GM21717 (cell line): ENCODE measurements around the gene CCR4.
"Not testable (repeated sequence)": the region's sequence is repeated elsewhere in the genome, so short reads cannot be mapped to it uniquely, and the experiment has no call there.

ENCODE experiments used
- ATAC-seq: cut with Tn5 transposase; IDR thresholded peaks from one replicate; pipeline ENCODE4 v1.9.1; 2021; ENCODE audit warnings: mild to moderate bottlenecking, moderate library complexity; ENCODE audit not compliant: unreplicated experiment

The CCR4 gene

DNA sequence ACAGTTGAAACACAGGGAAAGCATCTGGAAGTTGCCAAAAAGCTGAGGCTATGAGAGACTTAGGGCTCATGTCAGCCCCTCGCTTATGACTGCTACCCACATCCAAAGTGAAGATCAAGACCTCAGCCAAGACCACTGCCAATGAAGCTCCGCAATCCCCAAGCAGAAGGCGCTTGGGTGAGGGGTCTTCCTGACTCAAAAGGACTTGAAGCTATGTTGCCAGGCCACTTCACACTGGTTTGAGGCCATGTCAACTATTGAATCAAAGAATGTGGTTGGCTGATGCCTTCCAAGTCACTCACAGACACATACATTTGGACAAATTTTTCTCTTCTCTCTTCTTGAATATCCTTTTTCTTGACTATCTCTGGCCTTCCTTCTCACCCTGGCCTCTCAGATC is 928 bp upstream of the CCR4 start:
- ATAC-seq, result no peak

DNA sequence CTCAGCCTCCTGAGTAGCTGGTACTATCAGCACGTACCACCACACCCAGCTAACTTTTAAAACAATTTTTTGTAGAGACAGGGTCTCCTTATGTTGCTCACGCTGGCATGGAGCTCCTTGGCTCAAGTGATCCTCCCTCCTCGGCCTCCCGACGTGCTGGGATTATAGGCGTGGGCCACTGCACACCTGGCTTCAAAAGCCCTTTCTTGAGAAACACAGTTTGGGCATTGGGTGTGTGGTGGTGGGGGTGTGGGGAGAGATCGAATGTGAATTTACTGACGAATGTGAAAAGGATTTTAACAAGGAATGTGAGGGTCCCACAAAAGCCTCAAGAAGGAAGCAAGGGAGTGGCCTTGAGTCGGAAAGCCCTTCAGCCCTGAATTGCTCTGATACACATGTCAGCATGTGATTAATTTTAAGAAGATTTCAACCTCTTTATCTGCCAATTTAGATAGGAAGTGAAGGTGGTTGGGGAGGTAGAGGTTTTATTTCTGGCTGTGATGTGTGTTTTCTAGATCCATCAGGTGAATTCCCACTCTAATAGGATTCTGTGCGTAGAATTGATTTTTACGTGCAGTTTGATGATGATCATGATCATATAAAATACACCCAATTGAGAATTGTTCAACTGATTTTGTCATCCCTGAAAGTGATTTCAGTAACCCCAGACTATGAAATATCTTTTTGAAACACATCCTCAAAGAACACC is 1.1 kb downstream of the CCR4 start:
- ATAC-seq, result no peak

DNA sequence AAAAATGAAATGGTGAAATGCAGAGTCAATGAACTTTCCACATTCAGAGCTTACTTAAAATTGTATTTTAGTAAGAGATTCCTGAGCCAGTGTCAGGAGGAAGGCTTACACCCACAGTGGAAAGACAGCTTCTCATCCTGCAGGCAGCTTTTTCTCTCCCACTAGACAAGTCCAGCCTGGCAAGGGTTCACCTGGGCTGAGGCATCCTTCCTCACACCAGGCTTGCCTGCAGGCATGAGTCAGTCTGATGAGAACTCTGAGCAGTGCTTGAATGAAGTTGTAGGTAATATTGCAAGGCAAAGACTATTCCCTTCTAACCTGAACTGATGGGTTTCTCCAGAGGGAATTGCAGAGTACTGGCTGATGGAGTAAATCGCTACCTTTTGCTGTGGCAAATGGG is 3.1 kb downstream of the CCR4 start:
- ATAC-seq, result no peak

DNA sequence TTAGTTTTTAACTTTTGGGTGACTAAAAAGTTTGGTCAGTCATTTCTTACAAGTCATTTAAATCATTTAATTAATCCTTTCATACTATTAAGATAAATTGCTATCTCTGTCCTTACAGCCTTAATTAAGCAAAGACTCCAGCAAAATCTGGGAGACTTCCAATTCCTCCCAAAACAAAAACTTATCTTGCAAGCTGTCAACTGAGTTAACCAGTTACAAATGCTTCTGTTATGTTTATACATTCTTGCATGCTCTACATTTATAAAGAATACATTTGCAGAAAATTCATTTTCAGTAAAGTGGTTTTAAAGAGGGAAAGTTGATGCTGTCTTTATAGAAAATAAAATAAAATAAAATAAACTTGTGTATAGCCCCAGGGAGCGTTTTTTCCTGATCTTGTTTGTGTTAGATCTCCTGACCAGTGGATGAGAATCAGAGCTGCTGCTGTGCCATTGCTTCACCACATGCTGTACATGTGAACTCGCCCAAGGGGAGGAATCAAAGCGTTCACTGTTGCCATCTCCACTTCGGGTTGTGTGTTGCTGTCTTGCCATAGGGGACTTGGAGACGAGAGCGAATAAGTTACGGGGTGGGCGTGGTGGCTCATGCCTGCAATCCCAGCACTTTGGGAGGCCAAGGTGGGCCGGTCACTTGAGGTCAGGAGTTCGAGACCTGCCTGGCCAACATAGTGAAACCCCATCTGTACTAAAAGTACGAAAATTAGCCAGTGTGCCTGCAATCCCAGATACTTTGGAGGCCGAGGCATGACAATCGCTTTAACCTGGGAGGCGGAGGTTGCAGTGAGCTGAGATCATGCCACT is 5.5 kb downstream of the CCR4 start:
- ATAC-seq, result no peak

DNA sequence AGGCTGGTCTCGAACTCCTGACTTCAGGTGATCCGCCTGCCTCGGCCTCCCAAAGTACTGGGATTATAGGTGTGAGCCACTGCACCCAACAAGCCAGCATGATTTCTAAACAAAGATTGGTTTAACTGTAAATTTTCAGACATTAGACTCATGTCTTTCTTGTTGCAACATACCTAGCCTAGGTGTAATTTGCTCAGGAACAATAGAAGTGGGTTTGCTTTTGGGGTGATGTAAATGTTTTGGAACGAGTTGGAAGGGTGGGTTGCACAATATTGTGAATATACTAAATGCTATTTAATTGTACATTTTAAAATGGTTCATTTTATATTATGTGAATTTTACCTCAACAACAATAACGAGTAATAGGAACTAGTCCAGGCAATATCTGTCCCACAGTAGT is 7.1 kb downstream of the CCR4 start:
- ATAC-seq, result no peak

DNA sequence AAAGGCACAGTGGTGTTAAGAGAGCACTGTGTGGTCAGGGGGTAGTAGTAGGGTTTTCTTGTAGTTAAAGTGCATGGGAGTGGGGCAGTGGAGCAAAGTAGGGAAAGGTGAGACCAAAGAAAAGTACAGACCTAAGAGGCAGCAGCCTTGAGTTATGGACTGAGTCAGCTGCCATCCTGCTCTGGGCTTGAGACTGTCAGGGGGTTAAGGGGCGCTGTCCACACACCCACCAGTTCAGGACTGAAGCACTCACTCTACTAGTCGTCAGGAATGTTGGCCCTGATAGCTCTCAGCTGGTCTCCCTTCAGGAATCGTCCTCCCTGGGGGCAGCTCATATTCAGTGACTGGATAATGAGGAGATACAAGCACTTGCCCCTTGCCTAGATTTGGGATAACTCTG is 7.9 kb downstream of the CCR4 start:
- ATAC-seq, result no peak

DNA sequence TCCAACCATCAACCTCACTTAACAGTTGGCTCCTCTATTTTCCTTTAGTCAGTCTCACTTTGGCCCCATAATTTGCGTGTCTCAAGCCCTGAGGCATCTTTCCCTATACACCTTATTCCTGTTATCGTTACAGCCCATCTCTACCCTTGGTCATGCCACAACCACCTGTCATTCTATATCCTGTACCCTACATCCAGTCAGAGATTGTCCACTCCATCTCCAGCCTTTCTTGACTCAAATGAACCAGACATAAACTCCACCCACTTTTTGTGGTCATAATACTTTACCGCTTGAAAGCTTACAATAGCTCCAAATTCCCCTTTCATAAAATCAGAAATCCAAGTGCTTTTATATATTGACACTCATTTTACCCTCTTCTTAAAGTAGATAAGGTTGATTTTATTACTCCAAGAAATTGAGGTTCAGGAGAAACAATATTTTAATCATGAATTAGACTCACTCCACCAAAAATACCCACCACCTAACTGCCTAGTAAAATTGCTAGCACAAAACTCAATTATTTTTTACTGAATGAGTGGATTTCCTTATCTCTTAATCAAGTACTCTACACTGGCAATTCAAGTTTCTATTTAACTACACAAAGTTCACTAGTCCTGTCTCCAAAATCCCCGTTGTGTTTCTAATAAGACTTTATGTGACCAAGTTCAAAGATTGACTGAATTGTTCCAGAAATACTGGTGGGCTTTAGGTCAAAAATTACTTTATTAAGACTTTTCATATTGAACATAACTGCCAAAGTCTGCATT is 9.1 kb downstream of the CCR4 start:
- peak; percentile 78 for ATAC-seq

DNA sequence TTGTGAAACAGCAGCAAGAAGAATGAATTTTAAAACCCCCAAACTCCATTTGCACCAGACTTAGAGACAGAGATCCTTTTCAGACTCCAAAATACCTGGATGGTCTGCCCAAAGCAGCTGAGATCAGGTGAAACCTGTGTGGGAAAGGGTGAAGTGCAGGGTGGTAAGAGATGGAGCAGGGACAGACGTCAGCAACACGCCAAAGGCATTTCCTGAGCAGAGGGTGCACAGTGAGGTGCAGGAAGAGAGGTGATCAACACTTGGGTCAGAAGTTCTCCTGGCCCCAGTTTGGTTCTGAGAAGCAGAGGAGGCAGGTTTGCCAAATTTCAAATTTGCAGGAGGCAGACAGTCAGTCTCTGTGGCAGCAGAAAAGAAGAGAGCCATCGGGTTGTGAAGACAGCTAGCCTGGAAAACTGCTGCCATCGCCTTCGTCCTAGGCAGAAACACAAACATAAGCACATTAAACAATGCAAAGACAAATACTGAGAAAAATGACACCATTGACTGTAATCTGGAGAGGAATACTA is 9.8 kb downstream of the CCR4 start:
- ATAC-seq, result no peak

DNA sequence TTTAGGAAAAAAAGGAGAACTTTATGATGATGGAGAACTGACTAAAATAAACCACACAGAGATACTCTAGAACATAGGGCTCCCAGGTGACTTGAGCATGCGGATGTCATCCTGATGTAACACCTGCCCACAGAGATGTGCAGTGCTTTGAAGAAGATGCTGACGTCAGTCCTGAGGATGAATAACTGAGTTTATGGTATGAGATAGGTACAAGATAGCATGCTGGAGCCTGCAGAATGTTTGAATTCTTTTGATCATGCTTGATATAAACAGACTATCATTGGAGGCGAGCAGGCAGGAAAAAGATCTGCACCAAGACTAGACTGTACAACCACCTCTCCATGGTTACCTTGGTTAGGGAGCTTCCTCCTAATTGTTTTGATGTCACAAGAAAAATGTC is 12.4 kb downstream of the CCR4 start:
- ATAC-seq, result no peak

DNA sequence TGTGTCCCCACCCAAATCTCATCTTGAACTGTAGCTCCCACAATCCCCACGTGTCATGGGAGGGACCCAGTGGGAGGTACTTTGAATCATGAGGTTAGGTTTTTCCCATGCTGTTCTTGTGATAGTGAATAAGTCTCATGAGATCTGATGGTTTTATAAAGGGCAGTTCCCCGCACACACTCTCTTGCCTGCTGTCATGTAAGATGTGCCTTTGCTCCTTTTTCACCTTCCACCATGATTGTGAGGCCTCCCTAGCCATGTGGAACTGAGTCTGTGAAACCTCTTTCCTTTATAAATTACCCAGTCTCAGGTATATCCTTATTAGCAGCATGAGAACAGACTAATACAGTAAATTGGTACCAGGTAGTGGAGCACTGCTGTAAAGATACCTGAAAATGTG is 13.3 kb downstream of the CCR4 start:
- not testable (repeated sequence) for ATAC-seq

DNA sequence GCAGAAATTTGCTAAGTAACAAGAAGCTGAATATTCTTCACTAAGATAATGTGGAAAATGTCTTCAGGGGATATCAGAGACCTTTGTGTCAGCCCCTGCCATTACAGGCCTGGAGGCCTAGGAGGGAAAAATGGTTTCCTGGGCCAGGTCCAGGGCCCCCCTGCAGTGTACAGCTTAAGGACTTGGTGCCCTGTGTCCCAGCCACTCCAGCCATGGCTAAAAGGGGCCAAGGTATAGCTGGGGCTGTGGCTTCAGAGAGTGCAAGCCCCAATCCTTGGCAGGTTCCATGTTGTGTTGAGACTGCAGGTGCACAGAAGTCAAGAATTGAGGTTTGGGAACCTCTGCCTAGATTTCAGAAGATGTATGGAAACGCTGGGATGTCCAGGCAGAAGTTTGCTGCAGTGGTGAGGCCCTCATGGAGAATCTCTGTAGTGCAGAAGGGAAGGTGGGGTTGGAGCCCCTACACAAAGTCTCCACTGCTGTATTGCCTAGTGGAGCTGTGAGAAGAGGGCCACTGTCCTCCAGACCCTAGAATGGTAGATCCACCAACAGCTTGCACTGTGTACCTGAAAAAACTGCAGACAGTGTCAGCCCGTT is 14.3 kb downstream of the CCR4 start:
- ATAC-seq, result not testable (repeated sequence)

DNA sequence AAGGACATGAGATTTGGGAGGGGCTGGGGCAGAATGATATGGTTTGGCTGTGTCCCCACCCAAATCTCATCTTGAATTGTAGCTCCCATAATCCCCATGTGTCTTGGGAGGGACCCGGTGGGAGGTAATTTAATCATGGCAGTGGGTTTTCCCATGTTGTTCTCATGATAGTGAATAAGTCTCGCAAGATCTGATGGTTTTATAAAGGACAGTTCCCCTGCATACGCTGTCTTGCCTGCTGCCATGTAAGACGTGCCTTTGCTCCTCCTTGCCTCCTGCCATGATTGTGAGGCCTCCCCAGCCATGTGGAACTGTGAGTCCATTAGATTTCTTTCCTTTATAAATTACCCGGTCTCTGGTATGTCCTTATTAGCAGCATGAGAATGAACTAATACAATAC is 15.2 kb downstream of the CCR4 start:
- not testable (repeated sequence) for ATAC-seq

DNA sequence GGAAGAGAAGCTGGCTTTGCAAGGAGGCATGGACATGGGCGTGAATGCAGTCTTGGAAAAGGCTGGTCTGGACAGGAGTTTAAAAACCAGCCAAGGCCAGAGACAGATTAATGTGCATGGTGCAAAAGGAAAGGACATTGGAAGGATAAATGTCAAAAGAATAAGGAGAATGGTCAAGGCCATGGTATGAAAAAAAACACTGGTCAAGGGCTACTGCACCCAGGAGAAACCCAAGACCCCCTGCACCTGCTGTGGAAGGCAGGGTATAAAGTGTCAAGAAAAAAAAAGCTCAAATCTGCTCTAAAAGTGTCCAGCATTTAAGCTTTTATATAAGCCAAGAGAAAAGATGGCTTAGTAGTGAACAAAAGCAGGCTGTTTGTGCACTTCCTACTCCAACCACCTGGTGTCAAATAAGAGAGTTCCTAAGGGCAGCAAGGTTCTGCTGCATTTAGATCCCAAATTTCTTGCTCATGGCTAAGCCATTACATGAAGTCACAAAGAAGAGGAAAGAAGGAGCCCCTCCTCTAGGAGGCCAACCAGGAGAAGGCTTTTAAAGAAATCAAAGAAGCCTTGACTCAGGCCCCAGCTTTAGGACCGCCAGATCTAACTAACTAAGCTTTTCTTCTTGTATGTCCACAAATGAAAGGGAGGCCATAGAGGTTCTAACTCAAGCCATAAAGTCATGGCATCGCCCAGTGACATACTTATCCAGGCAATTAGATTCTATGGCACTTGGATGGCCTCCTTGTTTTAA is 16.9 kb downstream of the CCR4 start:
- ATAC-seq, result no peak

DNA sequence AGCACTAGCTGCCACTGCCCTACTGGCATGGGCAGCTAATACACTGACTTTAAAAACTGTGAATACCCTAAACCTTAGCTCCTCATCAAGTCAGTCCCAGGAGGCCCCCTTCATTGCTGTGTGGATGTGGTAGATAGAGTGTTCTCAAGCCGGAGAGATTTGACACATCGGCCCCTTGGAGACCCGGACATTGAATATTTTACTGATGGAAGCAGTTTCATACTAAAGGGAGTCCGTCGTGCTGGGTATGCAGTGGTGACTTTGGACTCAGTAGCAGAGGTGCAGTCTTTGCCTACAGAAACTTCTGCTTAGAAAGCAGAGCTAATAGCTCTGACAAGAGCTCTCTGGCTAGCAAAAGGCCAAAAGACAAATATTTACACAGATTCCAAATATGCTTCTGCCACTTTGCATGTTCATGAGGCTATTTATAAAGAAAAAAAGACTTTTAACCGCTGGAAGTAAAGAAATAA is 17.5 kb downstream of the CCR4 start:
- ATAC-seq, result no peak

DNA sequence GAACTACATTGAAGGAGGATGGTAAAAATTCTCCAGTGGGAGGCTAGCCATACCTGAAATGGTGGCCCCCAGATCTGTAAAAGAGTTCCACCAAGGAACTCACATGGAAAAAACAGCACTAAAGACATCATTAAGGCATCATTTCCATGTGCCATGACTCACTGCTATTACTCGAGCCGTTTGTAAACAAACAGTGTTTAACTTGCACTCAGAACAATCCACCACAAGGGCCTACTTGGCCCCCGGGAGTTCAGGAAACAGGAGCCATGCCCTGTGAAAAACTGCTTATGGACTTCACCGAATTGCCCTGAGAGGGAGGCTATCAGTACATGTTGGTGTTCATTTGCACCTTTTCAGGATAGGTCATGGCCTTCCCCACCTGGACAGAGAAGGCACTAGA is 18.2 kb downstream of the CCR4 start:
- no peak for ATAC-seq

DNA sequence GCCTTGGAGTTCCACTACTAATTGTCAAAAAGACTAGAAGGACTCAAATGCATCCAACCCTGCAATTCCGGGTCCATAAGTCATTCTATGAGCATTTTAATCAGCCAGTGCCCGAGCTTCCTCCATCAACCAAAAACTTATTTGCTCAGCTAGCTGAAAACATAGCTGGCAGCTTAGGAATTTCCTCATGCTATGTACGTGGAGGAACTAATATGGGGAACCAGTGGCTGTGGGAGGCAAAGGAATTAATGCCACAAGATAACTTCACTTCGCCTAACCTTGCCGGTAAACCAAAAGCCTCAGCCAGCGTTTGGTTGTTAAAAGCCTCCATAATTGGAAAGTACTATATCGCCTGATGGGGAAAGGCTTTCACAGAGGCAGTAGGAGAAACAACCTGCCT is 19.8 kb downstream of the CCR4 start:
- not testable (repeated sequence) for ATAC-seq

DNA sequence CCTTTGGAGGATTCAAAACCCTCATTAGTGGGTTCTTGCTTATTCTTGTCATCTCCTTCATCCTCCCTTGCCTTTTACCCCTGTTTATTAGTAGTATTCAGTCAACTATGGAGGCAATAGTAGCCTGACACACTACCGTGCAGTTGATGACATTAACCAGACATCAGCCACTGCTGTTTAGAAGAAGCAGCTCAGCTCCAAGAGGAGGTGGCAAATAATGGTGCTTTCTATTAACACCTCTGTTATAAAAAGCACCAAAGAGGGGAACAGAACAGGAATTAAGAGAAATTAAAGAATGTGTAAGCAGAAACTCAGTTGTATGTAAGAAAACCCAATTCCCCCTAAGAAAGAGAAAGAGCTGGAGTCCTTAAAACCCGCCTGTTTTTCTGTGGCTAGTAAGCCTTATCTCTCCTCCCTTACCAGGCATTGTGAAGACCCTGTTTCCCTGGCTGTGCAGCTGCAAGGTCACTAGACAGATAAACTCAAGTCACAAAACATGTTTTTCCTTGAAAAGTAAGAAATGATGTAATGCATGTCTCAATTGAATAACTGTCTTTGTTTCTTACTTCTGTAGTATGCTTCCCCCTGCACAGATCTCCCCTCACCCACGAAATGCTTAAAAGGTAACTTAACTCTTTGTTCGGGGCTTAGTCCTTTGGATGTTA is 21.2 kb downstream of the CCR4 start:
- no peak for ATAC-seq

DNA sequence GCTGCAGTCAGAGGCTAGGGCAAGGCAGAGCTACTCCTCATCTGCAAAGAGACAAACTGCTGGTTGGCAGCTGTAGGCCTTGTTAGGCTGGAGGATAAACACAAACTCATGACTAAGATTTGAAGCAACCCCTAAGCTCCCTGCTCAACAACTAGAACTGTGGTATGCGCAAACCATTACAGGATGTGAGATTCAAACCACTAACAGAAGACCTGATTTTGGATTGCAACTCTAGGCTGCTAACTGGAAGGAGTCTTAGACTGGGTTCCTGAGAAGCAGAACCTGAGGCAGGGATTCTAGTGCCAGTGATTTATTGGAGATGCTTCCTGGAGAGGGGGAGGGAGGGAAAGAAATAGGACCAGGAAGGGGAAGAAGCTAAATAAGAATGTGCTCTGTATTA is 22.5 kb downstream of the CCR4 start:
- peak; percentile 84 for ATAC-seq

DNA sequence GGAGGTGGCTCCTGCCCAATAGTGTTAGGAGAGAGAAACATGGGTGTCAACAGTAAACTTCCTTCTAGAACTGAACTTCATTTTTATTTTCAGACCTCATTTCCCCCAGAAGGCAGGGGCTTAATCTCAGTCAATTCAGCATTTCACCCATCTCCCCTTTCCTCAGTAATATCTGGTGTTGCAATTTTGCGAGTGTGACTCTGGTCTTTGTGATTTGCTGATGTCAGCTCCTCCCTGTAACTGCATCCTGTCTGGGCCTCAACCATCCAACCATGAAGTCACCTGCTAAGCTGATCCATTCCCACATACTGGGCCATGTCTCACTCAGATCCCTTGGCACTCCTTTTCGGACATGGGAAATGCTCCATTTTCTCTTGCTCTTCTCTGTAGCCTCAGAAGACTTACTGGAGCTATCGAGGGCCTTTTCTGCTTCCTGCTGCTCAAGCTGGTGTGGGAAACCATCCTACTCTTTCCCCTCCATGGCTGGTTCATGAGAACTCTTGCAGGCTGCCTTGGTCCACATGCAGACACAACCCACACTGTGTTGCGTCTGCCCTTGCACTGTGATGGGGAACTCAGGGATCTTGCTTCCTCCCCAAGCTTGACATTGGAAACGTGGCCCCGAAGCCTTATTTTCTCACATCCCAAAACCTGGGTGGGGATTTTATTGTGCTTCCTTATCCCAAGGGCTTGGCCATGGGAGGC is 24.6 kb downstream of the CCR4 start:
- no peak for ATAC-seq
